ENCODE results near the gene SRM. TPM values are rescaled to one million over a fixed set of nuclear protein-coding genes. Genes with fewer than 3 reads are reported as not detected.

Gene SRM
- total and polyA plus RNA-seq, 2 of the 13 experiments (the other 11 are each of a cell fraction or from before 2014, with no cell fraction given): 27.9 to 31.8 TPM

GRCh38 chr1:11046625-11047365 lies 13.0 kb downstream of the SRM start, which contains the start of gene MASP2 (continued):
- TF ChIP-seq CSRNP1 (CRISPR knock-in tag; IDR thresholded peaks at IDR 0.05) (0 out of 2 replicates have a peak, but pooled peaks have one; percentile 46), TAF1 (CRISPR knock-in tag; IDR thresholded peaks at IDR 0.05) (peak; percentile 78), TMF1 (CRISPR knock-in tag; IDR thresholded peaks at IDR 0.05; ENCODE audit: low read depth) (no peak), ZNF546 (CRISPR knock-in tag; conservative IDR thresholded peaks at IDR 0.05) (no peak), ZSCAN5A (CRISPR knock-in tag; IDR thresholded peaks at IDR 0.05; ENCODE audit: borderline replicate concordance) (no peak), ZNF790 (CRISPR knock-in tag; IDR thresholded peaks at IDR 0.05; ENCODE audit: borderline replicate concordance) (peak; percentile 73; the same call in 1 of the 2 replicates), KDM2A (CRISPR knock-in tag; IDR thresholded peaks at IDR 0.05; ENCODE audit: borderline replicate concordance, low read depth) (no peak; the same call in 1 of the 2 replicates), ESRRA (CRISPR knock-in tag; IDR thresholded peaks at IDR 0.05; ENCODE audit: low read depth) (0 out of 2 replicates have a peak, but pooled peaks have one; percentile 38), ZNF264 (CRISPR knock-in tag; IDR thresholded peaks at IDR 0.05) (no peak; the same call in 1 of the 2 replicates), ZNF382 (CRISPR knock-in tag; IDR thresholded peaks at IDR 0.05; ENCODE audit: borderline replicate concordance) (no peak), KLF13 (CRISPR knock-in tag; IDR thresholded peaks at IDR 0.05) (no peak), TEF (CRISPR knock-in tag; IDR thresholded peaks at IDR 0.05) (no peak), NR1H2 (CRISPR knock-in tag; IDR thresholded peaks at IDR 0.05; ENCODE audit: borderline replicate concordance, low read depth) (no peak), PHF8 (CRISPR knock-in tag; IDR thresholded peaks at IDR 0.05) (peak; percentile 79), PCBP2 (optimal IDR thresholded peaks at IDR 0.05; ENCODE audit: low read depth, low read length, poor library complexity, severe bottlenecking) (no peak), JDP2 (CRISPR knock-in tag; IDR thresholded peaks at IDR 0.05; ENCODE audit: borderline replicate concordance) (no peak), HDAC2 (CRISPR knock-in tag; IDR thresholded peaks at IDR 0.05) (no peak; the same call in 1 of the 2 replicates), PAWR (CRISPR knock-in tag; IDR thresholded peaks at IDR 0.05; ENCODE audit: borderline replicate concordance) (no peak), ZNF234 (CRISPR knock-in tag; conservative IDR thresholded peaks at IDR 0.05) (no peak), CC2D1A (CRISPR knock-in tag; IDR thresholded peaks at IDR 0.05) (no peak), CBX5 (CRISPR knock-in tag; IDR thresholded peaks at IDR 0.05; ENCODE audit: borderline replicate concordance) (peak; percentile 21; the same call in 1 of the 2 replicates), KLF16 (CRISPR knock-in tag; IDR thresholded peaks at IDR 0.05) (no peak), ZSCAN25 (CRISPR knock-in tag; IDR thresholded peaks at IDR 0.05) (peak; percentile 98), TGIF2 (CRISPR knock-in tag; IDR thresholded peaks at IDR 0.05) (no peak), HNRNPLL (IDR thresholded peaks at IDR 0.05; ENCODE audit: low read depth, low read length, poor library complexity, severe bottlenecking) (peak; percentile 27), ZNF260 (CRISPR knock-in tag; IDR thresholded peaks at IDR 0.05; ENCODE audit: borderline replicate concordance, low read depth) (0 out of 2 replicates have a peak, but pooled peaks have one; percentile 49)
